Skeletal muscle tissue (tissue), 5 donors: ENCODE data around the gene RETREG1. TPM values are rescaled to one million over a fixed set of nuclear protein-coding genes. Genes with fewer than 3 reads are reported as not detected.

Experiments used
- H3K27ac ChIP-seq: one replicate; pipeline ENCODE4 v1.7.0; 2013; ENCODE audit warnings: mild to moderate bottlenecking, low read depth, low read length, inconsistent platforms
- H3K27me3 ChIP-seq, 3 donors: one replicate each; pipeline ENCODE4 v1.7.0; 2013; ENCODE audit warnings: low read length in 3 of 3; ENCODE audit not compliant: control insufficient read depth in 3 of 3, insufficient read depth in 3 of 3
- H3K36me3 ChIP-seq, 3 donors: one replicate each; pipeline ENCODE4 v1.7.0; 2013; ENCODE audit warnings: low read length in 3 of 3; ENCODE audit not compliant: control insufficient read depth in 3 of 3, insufficient read depth in 3 of 3
- H3K4me1 ChIP-seq, 3 donors: one replicate each; pipeline ENCODE4 v1.7.0; 2013; ENCODE audit warnings: low read length in 3 of 3, mild to moderate bottlenecking in 3 of 3; ENCODE audit not compliant: control insufficient read depth in 3 of 3, insufficient read depth in 3 of 3
- H3K4me3 ChIP-seq, 3 donors: one replicate each; pipeline ENCODE4 v1.7.0; 2013; ENCODE audit warnings: low read length in 3 of 3
- H3K9ac ChIP-seq, 3 donors: one replicate each; pipeline ENCODE4 v1.7.0; 2013; ENCODE audit warnings: low read length in 3 of 3, mild to moderate bottlenecking in 3 of 3, moderate library complexity in 2 of 3, low read depth in 1 of 3
- H3K9me3 ChIP-seq, 3 donors: one replicate each; pipeline ENCODE4 v1.7.0; 2013; ENCODE audit warnings: low read length in 3 of 3; ENCODE audit not compliant: control insufficient read depth in 3 of 3
- small RNA-seq: library from RNA; depleted of rRNA; stranded (forward); fragments of <200 nt; gene quantifications from one replicate; pipeline ENCODE3, GENCODE V24; 2014
- total RNA-seq: library from RNA; depleted of rRNA; stranded (reverse); fragments of >200 nt; gene quantifications from one replicate; pipeline ENCODE4 v1.2.3, GENCODE V29; 2014
- donor health status: Osteomylitis.

RETREG1 gene
- total RNA-seq, 1 donor from 2014 or later = 61.1 TPM

- no peak overlapping the region for H3K27ac ChIP-seq
- no peaks in the 10 kb centered on the region for H3K9me3 ChIP-seq
- no peaks in the 10 kb centered on the region for H3K36me3 ChIP-seq
- H3K4me1 ChIP-seq = no peaks in the 10 kb centered on the region
- no peak overlapping the region for H3K4me3 ChIP-seq
- no peak overlapping the region for H3K9ac ChIP-seq
- H3K27me3 ChIP-seq = peaks cover 0 to 2% (median 0%) of the 10 kb centered on the region in 3 donors
These were observed 185.3 kb downstream of the RETREG1 start for GRCh38 chr5:16431490-16431889.

GRCh38 chr5:16430349-16431089 is 186.3 kb downstream of the RETREG1 start:
- Histone ChIP-seq H3K27me3 (peaks cover 0 to 2% (median 0%) of the 10 kb centered on the region in 3 donors), H3K9me3 (no peaks in the 10 kb centered on the region), H3K4me3 (no peak overlapping the region), H3K36me3 (no peaks in the 10 kb centered on the region), H3K9ac (no peak overlapping the region), H3K4me1 (no peaks in the 10 kb centered on the region), H3K27ac (no peak overlapping the region)

- no peak overlapping the region for H3K9ac ChIP-seq
- H3K9me3 ChIP-seq = no peaks in the 10 kb centered on the region
- H3K36me3 ChIP-seq = no peaks in the 10 kb centered on the region
- H3K27me3 ChIP-seq = no peaks in the 10 kb centered on the region
- H3K4me1 ChIP-seq = no peaks in the 10 kb centered on the region
- H3K4me3 ChIP-seq = no peak overlapping the region
- H3K27ac ChIP-seq = no peak overlapping the region
These were observed 188.4 kb downstream of the RETREG1 start for GRCh38 chr5:16428359-16428758.

DNA sequence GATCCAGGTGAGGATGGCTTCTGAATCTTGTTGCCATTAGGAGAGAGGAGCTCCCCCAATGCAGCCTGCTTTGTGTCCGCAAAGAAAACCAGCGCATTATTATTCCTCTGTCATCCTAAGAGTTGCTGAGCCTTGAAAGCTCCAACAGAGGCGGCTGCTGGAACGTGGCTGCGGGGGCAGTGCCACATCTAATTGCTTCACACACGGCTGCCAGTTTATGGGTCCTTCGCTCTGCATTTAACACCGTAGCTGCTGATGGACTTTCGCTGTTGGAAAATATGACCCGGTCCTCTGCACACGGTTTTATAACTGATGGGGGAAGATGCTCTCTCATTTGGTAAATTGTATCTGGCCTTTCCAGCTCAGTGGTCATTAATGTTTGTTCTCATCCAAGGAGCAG is 189.2 kb downstream of the RETREG1 start:
- no peak overlapping the region for H3K4me3 ChIP-seq
- no peaks in the 10 kb centered on the region for H3K27me3 ChIP-seq

More for the DNA sequence above, 189.2 kb downstream of the RETREG1 start:
- H3K27ac ChIP-seq = no peak overlapping the region
- no peak overlapping the region for H3K9ac ChIP-seq
- no peaks in the 10 kb centered on the region for H3K36me3 ChIP-seq
- no peaks in the 10 kb centered on the region for H3K9me3 ChIP-seq
- H3K4me1 ChIP-seq = no peaks in the 10 kb centered on the region

Small RNA genes within 50 kb of the gene (small RNA-seq; reads per million reads assigned to genes)
- not detected for gene RF00019

Other genes with a start within 250 kb of the RETREG1 start
- gene ZNF622, start 151.2 kb downstream of the RETREG1 start, total RNA-seq = 28.2 TPM